ENCODE results near the gene PTTG1IP. TPM values are rescaled to one million over a fixed set of nuclear protein-coding genes. Genes with fewer than 3 reads are reported as not detected.
A peak's percentile ranks its signal among the peaks of the same experiment; 100 is the strongest.

Gene PTTG1IP
- total and polyA plus RNA-seq, 7 donors: 49.7 to 208 (median 158) TPM

- H3K27ac ChIP-seq: no peak overlapping the region
- H3K36me3 ChIP-seq: peaks cover 5 to 54% (median 29%) of the 10 kb centered on the region in 4 donors
- H3K9me3 ChIP-seq: no peaks in the 10 kb centered on the region
- no peak for DNase-seq
- H3K27me3 ChIP-seq: no peaks in the 10 kb centered on the region
- 78 to 91% methylated on average over 25 of the region's 25 CpGs for WGBS, 2 donors
- TF ChIP-seq POLR2A (IDR thresholded peaks at IDR 0.05) (no peak), POLR2AphosphoS5 (IDR thresholded peaks at IDR 0.05) (no peak), CTCF (IDR thresholded peaks at IDR 0.05) (no peak), EP300 (IDR thresholded peaks at IDR 0.05) (no peak)
- intact Hi-C loops (cut with DNase I): no loop called here
- peaks cover 0 to 62% (median 44%) of the 10 kb centered on the region in 4 donors for H3K4me1 ChIP-seq
- H3K4me3 ChIP-seq: no peak overlapping the region
Observed at GRCh38 chr21:44862869-44863685, 10.4 kb downstream of the PTTG1IP start.

- intact Hi-C loops (cut with DNase I): no loop called here
- H3K4me1 ChIP-seq: peaks cover 0 to 32% (median 17%) of the 10 kb centered on the region in 4 donors
- H3K27ac ChIP-seq: peak overlapping the region in 1 of 4 donors; percentile 4
- peaks cover 5 to 77% (median 47%) of the 10 kb centered on the region in 4 donors for H3K36me3 ChIP-seq
- no peaks in the 10 kb centered on the region for H3K9me3 ChIP-seq
- WGBS, 2 donors: 85 to 92% methylated on average over 10 of the region's 10 CpGs
- TF ChIP-seq CTCF (IDR thresholded peaks at IDR 0.05): no peak
- TF ChIP-seq EP300 (IDR thresholded peaks at IDR 0.05): no peak
- no peak for TF ChIP-seq POLR2AphosphoS5 (IDR thresholded peaks at IDR 0.05)
- no peak for TF ChIP-seq POLR2A (IDR thresholded peaks at IDR 0.05)
- H3K27me3 ChIP-seq: no peaks in the 10 kb centered on the region
- no peak overlapping the region for H3K4me3 ChIP-seq
- DNase-seq: no peak
Observed at GRCh38 chr21:44858791-44859190, 14.7 kb downstream of the PTTG1IP start.

- WGBS, 2 donors: 83 to 86% methylated on average over 15 of the region's 15 CpGs
- no peak for DNase-seq
- Histone ChIP-seq H3K4me1 (peaks cover 0 to 30% (median 15%) of the 10 kb centered on the region in 4 donors), H3K9me3 (no peaks in the 10 kb centered on the region), H3K4me3 (no peak overlapping the region), H3K36me3 (peaks cover 1 to 77% (median 45%) of the 10 kb centered on the region in 4 donors), H3K27ac (peak overlapping the region in 1 of 4 donors; percentile 4), H3K27me3 (no peaks in the 10 kb centered on the region)
- TF ChIP-seq POLR2AphosphoS5 (IDR thresholded peaks at IDR 0.05): no peak
- no peak for TF ChIP-seq POLR2A (IDR thresholded peaks at IDR 0.05)
- no peak for TF ChIP-seq CTCF (IDR thresholded peaks at IDR 0.05)
- TF ChIP-seq EP300 (IDR thresholded peaks at IDR 0.05): no peak
- intact Hi-C loops (cut with DNase I): no loop called here
Observed at GRCh38 chr21:44858291-44858690, 15.2 kb downstream of the PTTG1IP start.

- peak overlapping the region in 1 of 4 donors; percentile 15 for H3K27ac ChIP-seq
Observed at GRCh38 chr21:44857127-44857892, 16.2 kb downstream of the PTTG1IP start.

More at GRCh38 chr21:44857127-44857892, 16.2 kb downstream of the PTTG1IP start:
- intact Hi-C loops (cut with DNase I): no loop called here
- WGBS, 2 donors: 89 to 96% methylated on average over 16 of the region's 16 CpGs
- TF ChIP-seq CTCF (IDR thresholded peaks at IDR 0.05): no peak
- TF ChIP-seq POLR2AphosphoS5 (IDR thresholded peaks at IDR 0.05): no peak
- no peak for TF ChIP-seq POLR2A (IDR thresholded peaks at IDR 0.05)
- no peak for TF ChIP-seq EP300 (IDR thresholded peaks at IDR 0.05)
- H3K9me3 ChIP-seq: no peaks in the 10 kb centered on the region
- H3K4me3 ChIP-seq: no peak overlapping the region
- peaks cover 0 to 85% (median 45%) of the 10 kb centered on the region in 4 donors for H3K36me3 ChIP-seq
- H3K27me3 ChIP-seq: no peaks in the 10 kb centered on the region
- H3K4me1 ChIP-seq: peaks cover 0 to 22% (median 10%) of the 10 kb centered on the region in 4 donors
- no peak for DNase-seq

Data from sigmoid colon (tissue), 7 donors.